Stomach (tissue), 9 donors: ENCODE measurements around the gene OTOGL. TPM values are rescaled to one million over a fixed set of nuclear protein-coding genes. Genes with fewer than 3 reads are reported as not detected.

Experiments
- DNase-seq, 2 donors: peaks; one replicate each; pipeline versions ENCODE4 v3.0.0 to v3.0.0-alpha.2; 2013 to 2019
- H3K27ac ChIP-seq, 5 donors: fragments of 200-600 bp in 4 of 5; sonication (generic) in 4 of 5; one replicate each; pipeline ENCODE4 v1.5.1; 2013 to 2019; ENCODE audit warnings: mild to moderate bottlenecking in 1 of 5, moderate library complexity in 1 of 5
- H3K27me3 ChIP-seq, 3 donors: fragments of 200-600 bp; sonication (generic); one replicate each; pipeline ENCODE4 v1.5.1; 2017 to 2019; ENCODE audit warnings: mixed run types in 1 of 3
- H3K36me3 ChIP-seq, 4 donors: fragments of 200-600 bp; sonication (generic); 1 replicate in 3 of 4; 2 replicates in 1 of 4; pipeline ENCODE4 v1.5.1; 2016 to 2019
- H3K4me1 ChIP-seq, 4 donors: fragments of 200-600 bp; sonication (generic); one replicate each; pipeline ENCODE4 v1.5.1; 2016 to 2019
- H3K4me3 ChIP-seq, 4 donors: fragments of 200-600 bp; sonication (generic) in 3 of 4; one replicate each; pipeline ENCODE4 v1.5.1; 2016 to 2019; ENCODE audit warnings: mild to moderate bottlenecking in 1 of 4
- H3K9me3 ChIP-seq, 4 donors: fragments of 200-600 bp; sonication (generic); one replicate each; pipeline ENCODE4 v1.5.1; 2016 to 2019
- CTCF ChIP-seq, 7 experiments: fragments of 450-650 bp in 4 of 7; fragments of 200-600 bp in 3 of 7; sonication (generic) in 3 of 7; IDR thresholded peaks; one replicate each; pipeline ENCODE4 v1.5.1; 2016 to 2019; ENCODE audit warnings: antibody characterized with exemption in 7 of 7, control low read depth in 2 of 7, mild to moderate bottlenecking in 1 of 7
- EP300 ChIP-seq: sonication (generic); formaldehyde crosslinking; IDR thresholded peaks from one replicate; pipeline ENCODE4 v1.6.1; 2017; ENCODE audit warnings: antibody characterized with exemption
- POLR2A ChIP-seq, 4 donors: fragments of 450-650 bp; IDR thresholded peaks; one replicate each; pipeline ENCODE4 v1.6.1; 2016; ENCODE audit warnings: antibody characterized with exemption in 4 of 4, control low read depth in 2 of 4, mild to moderate bottlenecking in 1 of 4, moderate library complexity in 1 of 4
- POLR2AphosphoS5 ChIP-seq, 3 donors: sonication (generic); formaldehyde crosslinking; IDR thresholded peaks; one replicate each; pipeline ENCODE4 v1.6.1; 2016; ENCODE audit warnings: antibody characterized with exemption in 3 of 3
- WGBS, 5 donors: extraction: QIAGEN DNeasy Blood & Tissue Kit in 3 of 5; methylation state at CpG; one replicate each; pipeline versions ENCODE4 v1.1.5 to v1.1.7; 2013 to 2018; 5-methylcytosine and 5-hydroxymethylcytosine counted together
- intact Hi-C: fragments of 100-400 bp; cut with DNase I; formaldehyde crosslinking; loops from one replicate; pipeline ENCODE4 v1.15.1; 2023; ENCODE audit warnings: low total_unique reads
- polyA plus RNA-seq, 3 donors: library from polyadenylated mRNA; stranded (reverse); fragments of 200-250 nt; gene quantifications; one replicate each; pipeline ENCODE4 v1.2.3, GENCODE V29; 2013
- small RNA-seq, 4 donors: library from RNA; depleted of rRNA; stranded (forward); fragments of <200 nt; gene quantifications; one replicate each; pipeline ENCODE3, GENCODE V24; 2016
- total RNA-seq, 5 donors: library from RNA; depleted of rRNA; stranded (reverse); fragments of >200 nt; gene quantifications; one replicate each; pipeline versions ENCODE4 v1.1.0 to v1.2.3, GENCODE V29; 2014 to 2016
- donor health status: healthy with polysubstance abuse.
- donor health status: Bipolar disorder and iron deficiency.
- donor health status: healthy.

The OTOGL gene
- total and polyA plus RNA-seq, 8 donors: 0.58 to 1.7 (median 0.99) TPM; not detected in 4

GRCh38 chr12:80420075-80420474, 320.7 kb downstream of the OTOGL start:
- Histone ChIP-seq H3K4me3 (no peak overlapping the region), H3K27me3 (no peaks in the 10 kb centered on the region), H3K4me1 (peaks cover 0 to 14% (median 3%) of the 10 kb centered on the region in 4 donors), H3K36me3 (no peaks in the 10 kb centered on the region), H3K27ac (no peak overlapping the region), H3K9me3 (no peaks in the 10 kb centered on the region)
- DNase-seq: no peak
- no peak for TF ChIP-seq POLR2A (IDR thresholded peaks at IDR 0.05)
- no peak for TF ChIP-seq CTCF (IDR thresholded peaks at IDR 0.05)
- no peak for TF ChIP-seq EP300
- no peak for TF ChIP-seq POLR2AphosphoS5 (IDR thresholded peaks at IDR 0.05)
- intact Hi-C loops: no loop called here

GRCh38 chr12:80422550-80422949, 323.2 kb downstream of the OTOGL start:
- 24 to 64% (median 28%) methylated on average over 2 of the region's 2 CpGs for WGBS, 5 donors
- H3K4me1 ChIP-seq: peaks cover 0 to 14% (median 3%) of the 10 kb centered on the region in 4 donors
- TF ChIP-seq POLR2A (IDR thresholded peaks at IDR 0.05) (no peak), POLR2AphosphoS5 (IDR thresholded peaks at IDR 0.05) (no peak), CTCF (IDR thresholded peaks at IDR 0.05) (no peak), EP300 (no peak)
- H3K9me3 ChIP-seq: no peaks in the 10 kb centered on the region
- H3K27ac ChIP-seq: no peak overlapping the region
- no peaks in the 10 kb centered on the region for H3K36me3 ChIP-seq
- DNase-seq: no peak
- no peaks in the 10 kb centered on the region for H3K27me3 ChIP-seq
- intact Hi-C loops: no loop called here
- no peak overlapping the region for H3K4me3 ChIP-seq

Small RNA genes lying within 50 kb of the gene (small RNA-seq; reads per million reads assigned to genes)
- gene RN7SKP261: 0 reads per million in 4 donors
- gene RNU7-106P: 0 reads per million in 4 donors

Other genes starting within 250 kb of the OTOGL start
- gene PPP1R12A, start 164.4 kb upstream of the OTOGL start, total RNA-seq: 100 to 1,000 TPM in 3 of 5 donors, 10 to 100 TPM in 2; 85.3 to 425 (median 188) TPM
- 100 to 1,000 TPM in 1 of 3 donors, 10 to 100 TPM in 1, 1 to 10 TPM in 1; 7.5 to 125 (median 28.4) TPM for gene PPP1R12A, start 164.4 kb upstream of the OTOGL start, polyA plus RNA-seq